T-helper 1 cell (primary cell): ENCODE measurements around the gene GINS3.
"Not testable (repeated sequence)": the region's sequence is repeated elsewhere in the genome, so short reads cannot be mapped to it uniquely, and the experiment has no call there.

ENCODE experiments used
- DNase-seq, 5 donors: peaks; one replicate each; pipeline ENCODE4 v3.0.0-alpha.2; 2012 to 2020

Gene GINS3

GRCh38 chr16:58393138-58393504, 850 bp downstream of the GINS3 start:
- DNase-seq = no peak

GRCh38 chr16:58396897-58397296, 4.6 kb downstream of the GINS3 start:
- DNase-seq = not testable (repeated sequence)

DNA sequence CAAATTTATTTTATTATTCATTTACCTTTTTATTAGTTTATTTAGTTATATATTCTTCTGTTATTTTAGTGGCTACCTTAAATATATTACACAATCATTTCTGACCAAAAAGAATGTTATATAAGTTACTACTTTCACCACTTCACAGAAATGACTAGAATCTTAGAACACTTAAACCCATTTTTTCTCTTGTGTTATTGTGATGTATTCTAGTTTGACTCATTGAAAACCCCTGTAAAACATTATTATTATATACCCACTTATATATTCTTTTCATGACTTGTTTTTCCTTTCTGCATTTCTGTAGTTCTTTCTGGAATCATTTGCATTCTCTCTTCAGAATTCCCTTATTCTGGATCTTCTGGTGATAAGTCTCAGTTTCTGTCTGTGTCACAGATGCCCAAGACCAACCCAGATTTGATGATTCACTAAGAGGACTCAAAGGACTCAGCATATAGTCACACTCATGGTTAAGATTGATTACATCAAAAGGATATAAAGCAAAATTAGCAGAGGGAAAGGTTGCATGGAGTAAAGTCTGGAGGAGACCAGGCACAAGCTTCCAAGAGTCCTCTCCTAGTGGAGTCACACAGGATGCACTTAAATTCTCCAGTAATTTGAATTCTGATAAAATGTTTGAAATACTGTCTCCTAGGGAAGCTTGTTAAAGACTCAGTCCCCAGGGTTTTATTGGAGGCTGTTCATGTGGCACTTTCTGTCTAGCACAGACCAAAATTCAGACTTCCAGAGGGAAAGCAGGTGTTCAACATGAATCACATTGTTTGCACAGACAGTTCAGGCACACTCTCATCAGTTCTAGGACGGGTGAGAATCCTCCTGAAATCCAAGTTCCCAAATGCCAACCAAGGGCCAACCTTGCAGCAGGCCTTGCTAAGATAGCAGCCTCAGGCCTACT, 7.7 kb downstream of the GINS3 start:
- no peak for DNase-seq

- DNase-seq = not testable (repeated sequence)
Observed at GRCh38 chr16:58401305-58401704, 9.0 kb downstream of the GINS3 start.

DNA sequence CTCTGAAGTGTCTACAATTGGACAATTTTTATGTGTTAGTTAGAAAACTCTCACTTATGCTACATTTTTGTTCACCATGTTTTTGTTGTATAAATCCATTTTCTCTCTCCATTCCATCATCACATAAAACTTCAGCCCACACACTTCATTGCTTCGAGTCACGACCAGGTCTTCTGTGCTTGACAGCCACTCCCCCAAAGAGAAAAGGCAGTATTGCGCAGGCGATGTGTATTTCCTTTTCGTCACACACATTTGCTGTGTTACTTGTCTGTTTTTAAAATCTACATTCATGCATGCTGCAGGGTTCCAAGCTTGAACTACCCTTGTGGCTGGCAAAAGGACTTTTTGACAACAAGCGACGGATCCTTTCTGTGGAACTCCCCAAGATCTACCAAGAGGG, 10.5 kb downstream of the GINS3 start:
- no peak for DNase-seq

GRCh38 chr16:58409316-58409973, 17.2 kb downstream of the GINS3 start:
- DNase-seq = no peak

DNA sequence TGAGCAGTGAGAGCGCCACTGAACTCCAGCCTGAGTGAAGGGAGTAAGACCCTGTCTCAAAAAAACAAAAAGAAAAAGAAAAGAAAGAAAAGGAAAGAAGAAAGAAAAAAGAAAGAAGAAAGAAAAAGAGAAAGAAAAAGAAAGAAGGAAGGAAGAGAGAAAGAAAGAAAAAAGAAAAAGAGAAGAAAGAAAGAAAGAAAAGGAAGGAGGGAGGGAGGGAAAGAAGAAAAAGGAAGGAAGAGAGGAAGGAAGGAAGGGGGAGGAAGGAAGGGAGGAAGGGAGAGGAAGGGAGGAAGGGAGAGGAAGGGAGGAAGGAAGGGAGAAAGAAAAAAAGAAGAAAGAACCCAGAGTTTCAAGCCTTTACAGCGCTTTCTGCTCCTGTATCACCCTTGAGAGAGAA, 19.1 kb downstream of the GINS3 start:
- DNase-seq = no peak

- DNase-seq = no peak
Observed at GRCh38 chr16:58411736-58412614, 19.7 kb downstream of the GINS3 start.

DNA sequence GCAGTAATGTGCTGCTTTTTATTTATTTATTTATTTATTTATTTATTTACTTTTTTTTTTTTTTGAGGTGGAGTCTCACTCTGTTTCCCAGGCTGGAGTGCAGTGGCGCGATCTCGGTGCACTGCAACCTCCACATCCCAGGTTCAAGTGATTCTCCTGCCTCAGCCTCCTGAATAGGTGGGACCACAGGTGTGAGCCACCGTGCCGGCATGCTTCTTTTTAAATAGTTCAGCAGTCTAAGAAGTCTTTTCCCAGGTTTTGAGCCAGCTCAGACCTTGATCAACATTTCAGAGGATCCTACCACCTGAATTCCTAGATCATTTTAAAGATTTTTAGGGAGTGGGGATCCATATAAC, 20.3 kb downstream of the GINS3 start:
- not testable (repeated sequence) for DNase-seq

DNA sequence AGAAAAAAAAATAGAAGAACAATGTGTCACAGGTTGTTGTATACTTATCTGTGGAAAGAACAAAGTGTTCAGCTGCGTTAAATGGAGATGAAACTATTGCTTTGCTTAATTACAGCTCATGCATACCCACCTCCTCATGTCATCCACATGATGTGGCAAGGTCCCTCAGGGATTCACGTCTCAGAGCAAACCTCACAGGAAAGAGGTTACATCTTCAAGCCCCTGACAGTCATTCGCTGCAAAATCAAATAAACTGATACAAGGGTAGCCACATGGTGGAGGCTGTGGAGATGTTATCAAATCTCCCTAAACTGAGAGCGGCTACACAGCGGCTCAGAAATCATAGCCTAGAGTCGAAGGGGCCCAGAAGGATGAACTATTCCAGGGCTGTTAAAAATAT, 21.1 kb downstream of the GINS3 start:
- DNase-seq = no peak

GRCh38 chr16:58415003-58415402, 22.7 kb downstream of the GINS3 start:
- no peak for DNase-seq

DNA sequence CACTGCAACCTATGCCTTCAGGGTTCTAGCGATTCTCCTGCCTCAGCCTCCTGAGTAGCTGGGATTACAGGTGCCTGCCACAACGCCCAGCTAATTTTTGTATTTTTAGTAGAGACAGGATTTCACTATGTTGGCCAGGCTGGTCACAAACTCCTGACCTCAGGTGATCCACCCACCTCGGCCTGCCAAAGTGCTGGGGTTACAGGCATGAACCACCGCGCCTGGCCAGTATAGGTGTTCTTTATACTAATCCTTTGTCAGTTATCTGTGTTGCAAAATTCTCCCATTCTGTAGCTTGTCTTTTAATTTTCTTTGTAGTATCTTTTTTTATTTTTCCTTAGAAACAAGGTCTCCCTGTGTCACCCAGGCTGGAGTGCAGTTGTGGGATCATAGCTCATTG, 23.7 kb downstream of the GINS3 start:
- not testable (repeated sequence) for DNase-seq

DNA sequence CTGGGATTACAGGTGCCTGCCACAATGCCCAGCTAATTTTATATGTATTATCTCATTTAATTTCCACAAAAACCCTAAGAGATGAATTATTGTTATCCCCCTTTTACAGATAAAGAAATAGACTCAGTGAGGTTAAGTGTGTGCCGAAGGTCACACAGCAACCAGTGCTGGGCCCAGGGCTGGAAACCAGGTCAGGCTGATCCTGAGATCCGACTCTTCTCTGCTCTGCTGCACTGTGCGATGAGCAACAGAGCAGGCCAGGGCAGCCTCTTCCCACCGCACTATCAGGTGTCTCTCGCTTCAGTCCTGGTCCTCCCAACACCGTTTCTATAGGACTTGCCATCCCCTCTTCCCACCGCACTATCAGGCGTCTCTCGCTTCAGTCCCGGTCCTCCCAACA, 24.8 kb downstream of the GINS3 start:
- no peak for DNase-seq

GRCh38 chr16:58417600-58417999, 25.3 kb downstream of the GINS3 start:
- no peak for DNase-seq

- no peak for DNase-seq
Observed at GRCh38 chr16:58418026-58418425, 25.8 kb downstream of the GINS3 start.

GRCh38 chr16:58418601-58419000, 26.3 kb downstream of the GINS3 start:
- DNase-seq = no peak

GRCh38 chr16:58419241-58419990, 27.1 kb downstream of the GINS3 start:
- no peak for DNase-seq

- no peak for DNase-seq
Observed at GRCh38 chr16:58421059-58421458, 28.8 kb downstream of the GINS3 start.

DNA sequence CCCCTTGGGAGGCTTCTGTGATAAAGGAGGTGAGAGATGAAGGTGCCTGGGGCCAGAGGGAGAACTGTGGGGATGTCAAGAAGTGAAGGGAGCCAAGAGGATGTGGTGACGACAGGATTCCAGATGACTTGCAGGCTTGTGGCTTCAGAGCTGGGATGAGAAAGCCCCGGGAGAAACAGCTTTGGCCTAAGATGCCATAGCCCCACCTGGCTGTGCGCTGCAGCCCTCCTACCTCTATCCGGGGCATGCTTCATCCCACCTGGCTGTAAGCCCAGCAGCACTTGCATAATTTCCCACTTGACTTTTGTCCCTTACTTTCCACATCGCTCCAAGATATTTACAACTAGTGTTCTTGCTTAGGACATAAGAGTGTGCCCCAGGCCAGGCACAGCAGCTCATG, 29.3 kb downstream of the GINS3 start:
- DNase-seq = no peak

GRCh38 chr16:58422809-58423208, 30.5 kb downstream of the GINS3 start:
- no peak for DNase-seq

DNA sequence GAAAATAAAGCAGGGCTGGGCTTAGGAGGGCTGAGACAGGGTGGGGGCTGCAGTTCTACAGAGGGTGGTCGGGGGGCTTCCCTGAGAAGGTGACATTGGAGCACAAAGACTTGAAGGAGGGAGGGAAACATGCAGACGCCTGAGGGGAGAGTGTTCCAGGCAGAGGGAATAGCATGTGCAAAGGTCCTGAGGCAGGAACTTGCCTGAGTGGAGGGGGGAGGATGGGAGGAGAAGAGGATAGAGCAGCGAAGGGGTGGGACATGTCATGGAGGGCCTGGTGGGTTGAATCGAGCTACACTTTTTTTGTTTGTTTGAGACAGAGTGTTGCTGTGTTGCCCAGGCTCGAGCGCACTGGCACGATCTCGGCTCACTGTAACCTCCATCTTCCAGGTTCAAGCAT, 33.0 kb downstream of the GINS3 start:
- no peak for DNase-seq

- peak in 1 of 5 donors; percentile 36 for DNase-seq
Observed at GRCh38 chr16:58425756-58426494, 33.7 kb downstream of the GINS3 start.
